HG03045 (cell line): ENCODE data around the gene STMN3.

Experiments used
- ATAC-seq: cut with Tn5 transposase; IDR thresholded peaks from one replicate; pipeline ENCODE4 v1.9.1; 2021; ENCODE audit warnings: mild to moderate bottlenecking, moderate library complexity; ENCODE audit not compliant: unreplicated experiment

The STMN3 gene

GRCh38 chr20:63653041-63653973 lies at the start of gene STMN3:
STMN3 (minus strand) TSS chr20:63653424; CDS start chr20:63653345, 79 bp downstream.
- ATAC-seq, result no peak

DNA sequence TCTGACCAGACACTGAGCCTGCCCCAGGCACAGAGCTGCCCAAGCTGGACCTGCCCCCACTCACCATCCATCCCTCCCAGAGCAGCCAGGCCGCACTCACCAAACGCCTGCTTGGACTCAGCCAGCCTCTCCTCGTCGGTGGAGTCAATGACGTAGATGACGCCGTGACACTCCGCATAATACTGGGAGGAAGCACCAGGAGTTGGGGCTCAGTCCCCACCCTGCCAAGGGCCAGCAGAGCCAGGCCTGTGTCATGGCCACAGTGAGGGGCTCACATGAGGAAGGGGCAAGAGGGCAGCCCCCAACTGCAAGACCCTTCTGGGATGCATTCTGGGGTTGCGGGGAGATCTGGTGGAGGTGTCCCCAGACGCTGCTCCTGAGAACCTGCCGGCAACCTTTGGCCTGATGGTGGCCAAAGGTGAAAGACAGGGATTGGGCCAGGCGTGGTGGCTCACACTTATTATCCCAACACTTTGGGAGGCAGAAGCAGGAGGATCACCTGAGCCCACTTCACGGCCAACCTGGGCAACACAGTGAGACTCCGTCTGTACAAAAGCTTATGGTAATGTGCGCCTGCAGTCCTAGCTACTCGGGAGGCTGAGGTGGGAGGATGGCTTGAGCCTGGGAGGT lies 48.9 kb upstream of the STMN3 start:
- ATAC-seq, result no peak

GRCh38 chr20:63701329-63702035 lies 48.3 kb upstream of the STMN3 start:
- no peak for ATAC-seq

GRCh38 chr20:63701051-63701328 lies 47.8 kb upstream of the STMN3 start:
- ATAC-seq, result no peak

DNA sequence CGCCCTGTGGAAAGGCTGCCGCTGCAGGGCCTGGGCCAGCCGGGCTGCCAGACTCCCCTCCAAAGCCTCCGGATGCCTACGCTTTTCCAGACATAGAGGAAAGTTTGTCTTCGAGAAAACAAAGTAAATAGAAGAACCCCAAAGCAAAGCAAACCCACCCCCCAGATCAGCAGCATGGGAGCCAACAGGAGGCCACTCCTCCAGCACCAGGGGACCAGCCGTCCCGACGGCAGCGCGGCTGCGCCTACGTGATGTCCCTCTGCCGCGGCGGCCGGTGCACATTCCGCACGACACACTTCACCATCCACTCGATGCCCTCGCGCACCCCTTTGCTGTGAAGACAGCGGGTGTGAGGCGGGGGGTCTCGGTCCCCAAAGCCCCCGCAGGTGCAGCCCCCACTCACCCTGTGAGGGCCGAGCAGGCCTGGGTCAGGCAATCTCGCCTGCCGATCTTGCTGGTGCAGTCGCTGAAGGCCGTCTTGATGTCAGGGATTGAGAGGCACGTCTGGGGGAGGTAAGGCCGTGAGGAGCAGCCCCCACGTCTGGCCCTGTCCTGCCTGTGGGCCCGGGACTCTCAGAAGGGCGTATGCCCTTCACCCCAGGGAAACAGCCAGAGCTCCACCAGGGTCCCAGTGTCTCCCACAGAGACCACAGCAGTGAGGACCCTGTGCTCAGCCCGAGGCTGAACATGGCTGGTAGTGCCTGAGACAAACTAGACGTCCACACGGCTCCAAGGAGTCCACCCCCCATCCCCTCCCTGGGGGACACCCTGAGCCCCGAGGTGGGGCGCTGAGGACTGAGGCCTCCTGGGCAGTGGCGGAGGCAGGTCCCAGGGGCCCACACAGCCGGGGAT lies 47.2 kb upstream of the STMN3 start:
- no peak for ATAC-seq

DNA sequence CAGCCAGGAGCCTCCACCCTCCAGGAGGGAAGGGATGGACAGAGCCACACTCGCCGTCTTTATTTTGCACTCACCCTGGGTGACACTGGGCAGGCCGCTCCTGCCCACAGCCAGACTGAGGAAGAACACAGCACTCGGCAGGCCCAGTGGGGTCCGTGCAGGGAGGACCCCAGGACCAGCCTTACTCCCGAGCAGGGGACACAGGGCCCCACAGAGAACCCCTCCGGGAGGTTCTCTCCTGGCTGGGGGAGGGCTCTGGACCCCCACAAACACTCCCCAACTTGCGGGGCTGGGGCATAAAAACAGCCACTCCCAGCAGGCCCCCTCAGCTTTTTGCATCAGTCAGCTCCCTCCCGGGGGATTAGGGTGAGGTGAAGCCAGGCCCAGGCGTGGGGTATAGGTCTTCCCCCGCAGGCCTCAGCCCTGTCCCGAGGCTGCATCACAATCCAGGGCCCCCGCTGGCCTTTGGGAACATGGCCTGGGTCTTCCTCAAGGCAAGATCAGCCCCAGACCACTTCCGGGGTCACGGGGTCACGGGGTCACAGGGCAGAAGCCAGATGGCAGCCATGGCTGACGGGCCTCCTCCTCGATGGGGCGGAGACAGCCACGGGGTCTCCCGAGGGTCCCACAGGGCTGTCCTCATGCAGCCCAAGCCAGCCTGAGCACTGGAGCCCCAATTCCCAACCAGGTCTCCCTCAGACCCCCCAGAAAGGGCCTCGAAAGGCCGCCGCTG lies 46.4 kb upstream of the STMN3 start:
- no peak for ATAC-seq

DNA sequence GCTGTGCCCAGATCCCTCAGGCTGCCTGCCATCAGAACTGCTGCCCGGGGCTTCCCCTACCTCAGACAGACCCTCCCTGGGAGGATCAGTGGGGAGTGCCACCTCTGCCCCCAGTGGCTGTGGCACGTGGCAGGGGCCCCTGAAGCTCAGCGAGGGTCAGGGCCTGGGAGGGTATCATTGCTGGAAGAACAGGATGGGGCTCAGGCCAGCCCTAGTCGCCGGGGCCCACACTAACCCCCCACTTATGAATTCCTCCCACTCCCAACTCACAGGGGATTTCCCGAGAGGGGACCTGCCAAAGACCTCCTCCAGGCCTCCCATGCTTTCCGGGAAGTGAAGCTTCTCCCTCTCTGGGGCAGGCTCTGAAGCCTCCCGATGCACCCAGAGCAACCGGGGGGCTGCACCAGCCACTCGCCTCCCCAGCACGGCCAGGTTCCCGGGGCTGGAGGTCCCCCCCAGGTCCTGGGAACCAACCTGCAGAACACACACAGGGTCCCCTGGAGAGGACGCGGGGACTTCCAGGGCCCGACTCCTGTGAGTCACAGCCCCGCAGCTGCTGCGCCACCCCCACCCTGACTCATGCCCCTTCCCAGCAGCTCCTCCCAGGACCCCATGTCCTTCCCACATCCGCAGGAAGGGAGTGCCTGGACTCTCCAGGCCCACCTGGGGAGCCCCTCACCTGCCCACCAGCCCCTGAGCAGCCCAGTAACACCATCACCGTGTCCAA lies 45.7 kb upstream of the STMN3 start:
- no peak for ATAC-seq

GRCh38 chr20:63697868-63698545 lies 44.8 kb upstream of the STMN3 start:
- ATAC-seq, result no peak

DNA sequence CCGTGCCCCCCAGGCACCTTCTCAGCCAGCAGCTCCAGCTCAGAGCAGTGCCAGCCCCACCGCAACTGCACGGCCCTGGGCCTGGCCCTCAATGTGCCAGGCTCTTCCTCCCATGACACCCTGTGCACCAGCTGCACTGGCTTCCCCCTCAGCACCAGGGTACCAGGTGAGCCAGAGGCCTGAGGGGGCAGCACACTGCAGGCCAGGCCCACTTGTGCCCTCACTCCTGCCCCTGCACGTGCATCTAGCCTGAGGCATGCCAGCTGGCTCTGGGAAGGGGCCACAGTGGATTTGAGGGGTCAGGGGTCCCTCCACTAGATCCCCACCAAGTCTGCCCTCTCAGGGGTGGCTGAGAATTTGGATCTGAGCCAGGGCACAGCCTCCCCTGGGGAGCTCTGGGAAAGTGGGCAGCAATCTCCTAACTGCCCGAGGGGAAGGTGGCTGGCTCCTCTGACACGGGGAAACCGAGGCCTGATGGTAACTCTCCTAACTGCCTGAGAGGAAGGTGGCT lies 44.2 kb upstream of the STMN3 start:
- no peak for ATAC-seq

DNA sequence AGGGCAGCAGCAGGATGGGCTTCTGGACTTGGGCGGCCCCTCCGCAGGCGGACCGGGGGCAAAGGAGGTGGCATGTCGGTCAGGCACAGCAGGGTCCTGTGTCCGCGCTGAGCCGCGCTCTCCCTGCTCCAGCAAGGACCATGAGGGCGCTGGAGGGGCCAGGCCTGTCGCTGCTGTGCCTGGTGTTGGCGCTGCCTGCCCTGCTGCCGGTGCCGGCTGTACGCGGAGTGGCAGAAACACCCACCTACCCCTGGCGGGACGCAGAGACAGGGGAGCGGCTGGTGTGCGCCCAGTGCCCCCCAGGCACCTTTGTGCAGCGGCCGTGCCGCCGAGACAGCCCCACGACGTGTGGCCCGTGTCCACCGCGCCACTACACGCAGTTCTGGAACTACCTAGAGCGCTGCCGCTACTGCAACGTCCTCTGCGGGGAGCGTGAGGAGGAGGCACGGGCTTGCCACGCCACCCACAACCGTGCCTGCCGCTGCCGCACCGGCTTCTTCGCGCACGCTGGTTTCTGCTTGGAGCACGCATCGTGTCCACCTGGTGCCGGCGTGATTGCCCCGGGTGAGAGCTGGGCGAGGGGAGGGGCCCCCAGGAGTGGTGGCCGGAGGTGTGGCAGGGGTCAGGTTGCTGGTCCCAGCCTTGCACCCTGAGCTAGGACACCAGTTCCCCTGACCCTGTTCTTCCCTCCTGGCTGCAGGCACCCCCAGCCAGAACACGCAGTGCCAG lies 43.6 kb upstream of the STMN3 start, which contains the start of gene TNFRSF6B:
TSS of gene TNFRSF6B (plus strand) at position 25 of the 729 bp plus-strand sequence. CDS start at position 141, 116 bp downstream.
- no peak for ATAC-seq

- ATAC-seq, result no peak
These were observed 43.0 kb upstream of the STMN3 start for GRCh38 chr20:63696306-63696627.

GRCh38 chr20:63695424-63696305 lies 42.4 kb upstream of the STMN3 start:
- ATAC-seq, result no peak

- no peak for ATAC-seq
These were observed 41.6 kb upstream of the STMN3 start for GRCh38 chr20:63694584-63695423.

GRCh38 chr20:63693733-63694583 lies 40.7 kb upstream of the STMN3 start:
- no peak for ATAC-seq

- no peak for ATAC-seq
These were observed 40.0 kb upstream of the STMN3 start for GRCh38 chr20:63693083-63693732.
